HG02571 (cell line): Measurements from ENCODE around the gene MZB1.
A peak's percentile ranks its signal among the peaks of the same experiment; 100 is the strongest.
"Not testable (repeated sequence)": the region's sequence is repeated elsewhere in the genome, so short reads cannot be mapped to it uniquely, and the experiment has no call there.

ENCODE experiments used
- ATAC-seq: cut with Tn5 transposase; IDR thresholded peaks from one replicate; pipeline ENCODE4 v1.9.1; 2021; ENCODE audit warnings: mild to moderate bottlenecking, moderate library complexity; ENCODE audit not compliant: unreplicated experiment

Gene MZB1

DNA sequence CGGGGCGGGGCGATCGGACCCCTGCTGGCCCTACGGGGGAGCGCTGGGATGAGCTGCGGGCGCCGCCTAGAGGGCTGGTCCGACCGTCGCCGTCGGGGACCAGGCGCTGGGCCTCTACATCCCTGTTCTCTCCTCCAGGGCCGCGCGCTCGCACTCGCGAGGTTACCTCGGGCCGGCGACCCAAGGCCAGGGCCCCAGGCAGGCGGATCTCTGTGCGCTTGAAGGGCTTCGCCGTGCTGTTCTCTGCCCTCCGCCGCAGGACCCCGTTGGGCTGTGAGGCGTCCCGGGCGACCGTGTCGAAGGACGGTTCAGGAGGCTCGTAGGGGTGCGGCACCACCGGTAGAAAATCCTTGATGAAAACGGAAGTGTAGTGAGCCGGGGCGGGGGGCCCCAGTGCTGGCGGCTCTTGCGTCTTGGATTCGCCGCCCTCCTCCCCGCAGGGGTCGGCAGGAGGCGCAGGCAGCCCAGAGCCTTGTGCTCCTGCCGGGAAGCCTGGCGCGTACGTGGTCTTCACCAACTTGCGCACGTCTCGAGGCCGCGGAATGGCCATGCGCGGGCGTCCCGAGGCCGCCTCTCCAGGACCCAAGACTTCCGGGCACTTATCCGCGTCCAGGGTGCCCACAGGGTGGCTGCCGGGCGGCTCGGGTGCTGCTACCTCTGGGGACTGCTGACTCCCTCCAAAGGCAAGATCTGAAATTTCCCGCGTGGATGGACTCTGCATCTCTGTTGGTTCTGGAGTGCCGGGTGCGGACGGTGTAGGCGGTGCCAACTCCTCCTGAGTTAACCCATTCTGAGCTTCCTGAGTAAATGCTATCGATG is 3.2 kb upstream of the MZB1 start:
- peak; percentile 44 for ATAC-seq

DNA sequence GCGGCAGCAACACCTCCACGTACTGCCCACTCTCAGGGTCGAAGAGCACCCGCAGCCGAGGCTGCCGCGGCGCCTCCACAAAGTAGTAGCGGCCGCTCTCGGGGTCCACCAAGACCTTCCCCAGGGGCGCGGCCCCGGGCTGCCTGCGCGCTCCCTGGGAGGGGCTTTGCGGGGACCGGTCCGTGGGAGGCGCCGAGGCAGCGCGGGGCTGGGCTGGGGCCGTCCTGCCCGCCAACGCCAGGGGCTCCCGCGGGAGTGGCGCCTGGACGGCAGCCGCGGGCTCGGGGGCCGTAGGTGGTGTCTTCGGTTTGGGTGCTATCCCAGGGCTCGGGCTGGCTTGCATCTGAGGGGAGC is 2.6 kb upstream of the MZB1 start:
- no peak for ATAC-seq

DNA sequence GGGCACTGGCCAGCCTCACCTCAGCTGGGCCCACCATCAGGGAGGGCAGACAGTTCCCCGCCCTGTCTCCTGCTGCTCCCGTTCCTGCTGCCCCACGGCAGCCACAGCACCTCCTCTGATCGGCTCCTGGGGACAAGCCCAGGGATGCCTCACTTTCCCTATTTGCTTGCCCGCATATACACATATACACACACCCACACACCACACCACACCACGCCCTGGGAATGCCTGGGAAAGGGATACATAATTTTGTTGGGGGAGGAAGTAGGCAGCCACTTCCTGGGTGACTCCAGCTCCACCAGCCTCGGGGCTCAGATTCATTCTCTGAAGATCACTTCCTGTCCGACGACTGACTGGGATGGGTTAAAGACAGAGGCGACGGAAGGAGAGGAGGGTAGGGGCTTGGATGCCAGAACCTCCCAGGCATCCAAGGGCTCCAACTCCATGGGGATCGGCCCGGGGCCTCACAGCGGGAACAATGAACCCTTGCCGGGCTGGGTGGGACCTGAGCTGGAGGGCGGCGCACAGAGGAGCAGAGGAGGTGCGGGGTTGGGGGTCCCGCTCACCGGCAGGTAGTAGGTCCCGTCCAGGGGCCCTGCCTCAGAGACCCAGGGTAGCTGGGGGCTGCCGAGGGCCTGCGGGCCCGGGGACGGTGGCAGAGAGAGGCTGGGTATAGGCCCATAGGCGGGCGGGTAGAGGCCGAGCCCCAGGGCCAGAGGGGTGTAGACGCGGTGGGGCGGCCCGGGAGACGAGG is 2.0 kb upstream of the MZB1 start:
- ATAC-seq, result peak; percentile 1

DNA sequence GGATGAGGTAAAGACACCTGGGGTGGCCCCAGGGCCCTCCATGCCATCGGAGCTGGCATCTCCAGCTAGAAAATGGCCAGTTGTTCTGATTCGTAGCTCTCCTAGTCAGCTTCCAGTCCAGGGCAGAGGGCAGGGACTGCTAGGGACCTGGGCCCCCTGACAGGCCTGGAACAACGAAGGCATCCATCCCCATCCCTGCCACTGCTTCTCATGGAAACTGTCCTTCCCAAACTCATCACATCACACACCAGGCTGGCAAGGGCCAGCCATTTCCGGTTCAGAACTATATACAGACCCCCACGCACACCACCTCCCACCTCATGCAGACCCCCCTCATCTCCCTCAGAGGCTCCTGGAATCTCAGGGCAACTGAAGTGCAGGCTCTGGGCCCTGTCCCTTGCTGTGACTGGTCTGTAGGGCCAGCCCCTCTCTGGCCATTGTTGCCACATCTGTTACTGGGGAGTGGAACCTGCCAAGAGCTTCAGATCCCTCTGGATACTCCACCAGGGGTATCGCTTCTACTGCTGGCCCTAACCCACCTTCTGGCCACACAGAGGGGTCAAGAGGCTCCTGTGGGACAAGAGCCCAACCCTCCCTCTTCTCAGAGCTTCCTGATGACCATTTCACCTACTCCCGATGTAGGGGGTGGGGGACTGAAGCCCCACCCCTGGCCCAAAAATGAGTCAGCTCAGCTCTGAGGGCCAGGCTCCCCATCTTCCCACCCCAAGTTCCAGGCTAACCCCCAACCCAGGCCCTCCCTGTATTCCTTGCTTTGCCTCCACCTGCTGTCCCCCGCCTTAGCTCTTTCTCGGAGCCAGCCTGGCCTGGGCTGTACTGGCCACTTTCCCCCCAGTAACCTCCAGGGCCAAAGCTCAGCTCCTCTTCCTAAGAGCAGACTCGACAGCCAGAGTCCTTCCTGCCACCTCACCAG is 1.2 kb upstream of the MZB1 start:
- no peak for ATAC-seq

DNA sequence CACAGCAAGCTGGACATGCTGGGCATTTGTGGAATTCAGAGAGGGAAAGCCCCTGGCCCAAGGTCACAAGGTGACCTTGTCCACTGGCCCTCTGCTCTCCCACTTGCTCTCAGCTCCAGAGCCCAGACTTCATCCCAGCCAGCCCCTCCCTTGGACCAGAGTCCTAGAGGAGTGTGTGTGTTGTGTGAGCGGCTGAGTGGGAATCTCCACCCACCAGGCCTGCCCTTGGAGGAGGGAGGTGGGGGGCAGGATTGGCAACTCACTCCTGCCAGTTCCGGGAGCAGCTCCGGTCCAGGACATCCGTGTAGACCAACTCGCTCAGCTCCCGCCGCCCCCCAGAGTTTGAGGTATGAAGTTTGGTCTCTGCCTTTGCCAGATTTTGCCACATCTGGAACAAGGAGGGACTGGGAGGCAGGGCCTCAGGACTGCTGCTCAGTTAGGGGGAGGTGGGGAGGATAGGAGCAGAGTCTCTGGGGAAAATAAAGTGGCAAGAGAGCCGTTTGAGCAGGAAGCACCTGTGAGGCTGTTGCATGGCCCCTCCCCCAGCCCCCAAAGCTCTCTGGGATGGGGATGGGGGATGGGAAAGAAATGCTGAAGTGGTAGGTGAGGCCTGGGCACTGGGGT is 1.4 kb downstream of the MZB1 start:
- no peak for ATAC-seq

DNA sequence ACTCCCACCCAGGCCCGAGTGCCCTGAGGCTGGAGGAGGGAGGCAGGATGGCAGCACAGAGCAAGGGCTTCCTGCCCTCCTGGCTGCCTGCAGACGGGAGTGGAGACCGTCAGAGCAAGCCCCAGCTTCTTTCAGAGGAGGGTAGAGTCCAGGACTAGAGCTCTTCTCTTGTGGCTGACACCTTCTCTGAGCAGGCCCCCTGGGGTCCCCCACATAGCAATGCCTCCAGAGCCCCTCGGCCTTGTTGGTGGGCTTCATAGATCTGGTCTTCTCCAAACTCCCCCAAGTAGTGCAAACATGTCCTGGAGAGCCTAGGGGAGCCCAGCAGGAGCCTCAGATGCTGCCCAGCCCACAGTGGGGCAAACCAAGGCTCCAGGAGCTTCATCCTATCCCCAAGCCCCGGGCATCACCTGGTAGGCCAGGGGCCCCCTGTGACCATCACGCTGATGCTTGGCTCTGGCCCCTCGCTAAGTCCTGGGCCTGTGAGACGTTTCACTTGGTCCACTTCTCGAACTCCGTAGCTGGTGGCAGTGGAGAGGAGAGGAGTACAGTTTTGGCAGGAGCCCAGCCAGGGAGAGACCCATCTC is 2.0 kb downstream of the MZB1 start:
- no peak for ATAC-seq

DNA sequence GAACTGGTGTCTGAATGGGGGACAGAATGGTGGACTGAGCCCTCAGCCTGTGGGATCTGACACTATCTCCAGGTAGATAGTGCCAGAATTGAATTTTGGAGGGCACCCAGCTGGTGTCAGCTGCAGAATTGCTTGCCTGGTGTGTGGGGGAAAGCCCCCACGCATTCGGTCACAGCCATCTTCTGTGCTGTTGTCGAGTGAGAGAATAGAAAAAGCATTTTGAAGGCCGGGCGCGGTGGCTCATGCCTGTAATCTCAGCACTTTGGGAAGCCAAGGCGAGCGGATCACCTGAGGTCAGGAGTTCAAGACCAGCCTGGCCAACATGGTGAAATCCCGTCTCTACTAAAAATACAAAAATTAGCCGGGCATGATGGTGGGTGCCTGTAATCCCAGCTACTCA is 2.8 kb downstream of the MZB1 start:
- not testable (repeated sequence) for ATAC-seq

DNA sequence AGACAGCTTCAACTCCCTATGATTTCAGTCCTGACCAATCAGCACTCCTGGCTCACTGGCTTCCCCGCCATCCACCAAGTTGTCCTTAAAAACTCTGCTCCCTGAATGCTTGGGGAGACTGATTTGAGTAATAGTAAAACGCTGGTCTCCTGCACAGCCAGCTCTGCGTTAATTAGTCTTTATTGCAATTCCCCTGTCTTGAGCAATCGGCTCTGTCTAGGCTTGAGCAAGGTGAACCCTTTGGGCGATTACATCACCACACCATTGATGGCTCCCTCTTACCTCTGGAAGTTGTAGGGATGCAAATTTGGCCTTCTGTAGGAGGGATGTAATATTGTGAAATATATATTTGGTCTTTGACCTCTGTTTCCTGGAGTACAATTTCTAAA is 3.7 kb downstream of the MZB1 start:
- no peak for ATAC-seq

DNA sequence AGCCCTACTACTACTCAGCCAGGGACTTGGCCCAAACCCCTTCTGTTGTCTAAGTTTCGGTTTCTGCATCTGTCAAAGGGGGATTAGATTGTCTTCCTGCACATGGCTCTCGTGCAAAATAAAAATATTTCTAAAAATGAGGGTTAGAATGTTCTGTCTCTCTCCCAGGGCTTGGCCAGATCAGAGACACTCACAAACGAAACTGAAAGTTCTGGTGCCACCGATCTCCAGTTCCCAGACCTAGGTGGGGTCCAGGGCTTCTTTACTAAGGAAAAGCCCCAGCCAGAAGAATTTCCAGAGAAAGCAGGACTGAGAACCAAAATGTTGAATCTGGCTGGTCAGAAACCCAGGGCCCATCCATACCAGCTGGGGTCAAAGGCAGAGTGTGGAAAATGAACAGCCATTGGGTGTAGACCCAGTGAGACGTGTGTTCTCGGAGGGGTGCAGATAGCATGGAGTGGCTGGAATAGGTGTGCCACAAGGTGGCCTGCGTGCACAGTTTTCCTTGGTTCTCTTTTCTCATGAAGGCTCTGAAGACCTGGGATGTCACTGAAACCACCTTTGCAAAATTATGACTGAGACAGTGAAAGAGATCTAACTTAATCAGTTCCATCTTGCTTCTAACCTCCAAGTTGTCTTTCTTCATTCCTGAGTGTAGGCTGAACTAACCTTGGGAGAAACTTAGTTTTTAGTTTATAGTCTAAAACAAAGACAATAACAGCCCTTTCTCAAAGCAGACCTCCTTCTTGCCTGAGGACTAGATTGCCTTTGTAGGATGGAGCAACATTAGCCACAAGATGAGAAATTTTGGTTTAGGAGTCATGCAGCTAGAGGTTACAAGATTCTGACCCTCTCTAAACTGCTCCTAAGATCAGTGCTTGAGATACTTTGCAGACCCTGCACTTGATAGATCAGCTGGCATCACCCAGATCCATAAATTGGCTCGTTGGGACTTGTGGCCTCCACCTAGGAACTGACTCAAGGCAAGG is 4.4 kb downstream of the MZB1 start:
- ATAC-seq, result no peak

DNA sequence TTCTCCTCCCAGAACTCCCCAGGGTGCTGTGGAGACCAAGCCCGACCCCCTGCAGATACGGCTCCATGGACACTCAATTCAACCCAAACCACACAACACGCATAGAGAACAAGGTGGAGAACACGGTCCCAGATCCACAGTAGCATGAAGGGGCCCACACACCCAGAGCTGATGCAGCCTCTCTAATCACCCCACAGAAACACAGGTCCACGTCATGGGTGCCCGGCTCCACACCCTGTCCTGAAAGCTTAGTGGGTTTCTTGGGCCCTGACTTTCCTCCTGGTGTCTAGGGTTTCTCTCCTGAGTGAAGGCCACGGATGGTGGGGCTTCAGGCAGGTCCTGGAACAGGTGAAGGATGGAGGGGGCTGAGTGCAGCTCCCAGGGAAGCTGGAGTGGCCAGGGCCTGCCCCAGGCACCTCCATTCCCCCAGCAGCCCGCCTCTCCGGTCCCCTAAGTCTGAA is 5.1 kb downstream of the MZB1 start:
- no peak for ATAC-seq

DNA sequence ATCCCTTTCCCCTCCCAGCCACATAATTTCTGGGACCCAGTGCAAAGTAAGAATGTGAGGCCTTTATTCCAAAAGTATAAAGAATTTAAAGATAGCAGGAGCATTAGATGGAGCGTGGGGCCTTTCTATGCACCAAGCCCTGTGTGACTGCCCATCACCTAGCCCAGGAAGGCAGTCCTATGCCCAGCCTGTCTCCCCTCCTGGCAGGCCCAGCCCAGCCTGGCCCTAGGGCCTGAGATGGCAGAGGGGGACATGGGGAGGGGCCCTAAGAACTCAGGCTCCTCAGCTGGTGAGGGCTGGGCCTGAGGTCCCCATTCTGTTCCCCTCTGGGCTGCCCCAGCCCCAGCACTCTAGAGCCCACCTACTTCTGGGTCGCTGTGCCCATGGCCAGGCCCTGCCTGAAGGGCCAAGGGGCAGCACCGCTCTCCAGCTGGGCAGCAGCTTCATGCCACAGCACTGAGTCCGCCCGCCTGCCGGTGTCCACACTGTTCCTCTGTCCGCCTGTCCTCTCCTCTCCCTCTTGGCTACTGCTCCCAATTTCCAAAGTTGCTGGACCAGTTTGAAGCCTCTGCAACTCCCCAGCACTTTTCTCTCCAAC is 5.6 kb downstream of the MZB1 start:
- no peak for ATAC-seq

DNA sequence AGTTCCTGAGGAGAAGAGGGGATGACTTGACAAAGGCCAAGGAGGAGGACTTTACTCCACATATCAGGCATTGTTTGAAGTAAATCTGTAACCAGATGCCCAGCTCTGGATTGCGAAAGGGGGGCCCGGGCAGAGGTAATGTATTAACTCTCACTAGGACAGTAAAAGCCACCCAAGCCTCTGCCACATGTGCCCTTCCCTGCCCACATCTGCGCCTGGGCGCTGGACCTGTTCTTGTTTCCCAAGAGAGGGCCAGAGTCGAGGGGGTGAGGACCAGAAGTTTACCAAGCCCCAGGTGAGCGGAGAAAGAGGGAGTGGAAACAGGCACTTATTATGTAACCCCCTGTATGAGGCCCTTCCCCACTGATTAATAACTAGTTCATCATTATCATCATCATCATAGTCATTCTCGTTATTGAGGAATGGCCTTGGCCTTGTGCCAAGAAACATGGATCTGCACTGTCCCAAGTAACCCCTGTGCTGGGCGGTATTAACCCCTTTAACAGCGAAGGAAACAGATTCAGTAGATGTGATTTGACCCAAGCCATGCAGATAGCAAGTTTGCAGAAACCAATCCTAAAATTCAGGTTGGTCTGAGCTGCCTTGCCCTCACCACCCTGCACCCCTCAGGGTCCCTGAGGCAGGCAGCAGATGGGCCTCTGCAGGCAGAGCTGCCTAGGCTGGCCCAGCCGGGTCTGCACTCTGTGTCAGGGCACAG is 6.3 kb downstream of the MZB1 start, which contains the start of gene SLC23A1:
Gene SLC23A1, minus strand, starts transcription at position 23 of the 718 bp plus-strand sequence. CDS start 44 bp downstream, outside the sequence.
- no peak for ATAC-seq

DNA sequence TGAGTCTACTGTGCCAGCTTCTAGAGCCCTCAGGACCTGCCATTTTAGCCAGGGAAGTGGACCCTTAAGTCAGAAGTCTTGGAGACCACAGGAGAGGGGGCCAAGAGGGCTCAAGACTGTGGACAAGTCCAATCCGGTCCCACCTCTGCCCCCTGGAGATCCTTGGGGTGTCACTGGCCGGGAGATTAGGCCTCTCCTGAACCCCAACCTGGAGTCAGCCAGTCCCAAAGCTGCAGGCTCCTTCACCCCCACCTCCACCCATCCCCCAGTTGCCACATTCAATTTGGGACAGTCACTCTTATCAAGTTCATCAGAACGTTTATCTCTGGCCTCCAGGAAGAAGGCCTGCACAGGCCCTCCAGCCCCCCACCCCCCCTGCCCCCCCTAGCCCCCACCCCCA is 6.9 kb downstream of the MZB1 start:
- ATAC-seq, result no peak

DNA sequence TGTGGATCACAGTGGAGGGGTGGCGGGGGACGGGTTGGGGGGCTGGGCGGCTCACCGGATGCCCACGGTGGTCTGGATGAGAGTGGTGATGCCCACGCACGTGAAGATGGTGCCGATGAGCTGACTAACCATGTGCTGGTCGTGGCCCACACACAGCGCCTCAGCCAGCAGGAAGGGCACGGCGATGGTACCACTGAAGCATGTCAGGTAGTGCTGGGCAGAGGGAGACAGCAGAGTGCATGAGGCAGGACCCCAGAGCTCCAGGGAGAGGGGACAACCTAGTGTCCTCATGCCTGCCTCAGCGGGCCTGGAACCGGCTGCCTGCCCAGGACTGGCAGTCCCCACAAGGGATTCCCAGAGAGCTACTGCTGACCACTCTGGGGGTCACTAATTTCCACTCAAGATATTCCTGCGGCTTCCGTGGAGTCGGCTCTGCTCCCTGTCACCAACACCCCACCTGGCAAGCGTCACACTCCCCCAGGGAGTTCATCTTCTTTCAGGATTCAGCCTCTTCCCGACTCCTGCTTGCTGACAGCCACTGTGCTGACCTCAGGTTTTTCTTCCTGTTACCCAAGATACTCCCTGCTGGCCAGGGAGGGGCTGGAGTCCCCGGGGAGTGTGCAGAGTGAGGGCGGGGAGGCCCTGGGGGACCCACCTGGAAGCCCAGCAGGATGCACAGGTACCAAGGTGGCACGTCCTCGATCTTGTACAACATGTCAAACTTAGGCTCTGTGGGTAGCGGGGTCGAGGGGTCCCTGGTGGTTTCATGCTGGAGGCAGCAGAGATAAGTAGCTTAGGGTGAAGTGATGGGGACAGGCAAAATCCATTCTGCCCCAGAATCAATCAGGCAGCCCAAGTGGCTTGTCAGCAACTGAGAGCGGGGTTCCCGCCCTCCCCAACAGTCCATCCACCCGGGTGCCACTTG is 7.6 kb downstream of the MZB1 start:
- ATAC-seq, result no peak

DNA sequence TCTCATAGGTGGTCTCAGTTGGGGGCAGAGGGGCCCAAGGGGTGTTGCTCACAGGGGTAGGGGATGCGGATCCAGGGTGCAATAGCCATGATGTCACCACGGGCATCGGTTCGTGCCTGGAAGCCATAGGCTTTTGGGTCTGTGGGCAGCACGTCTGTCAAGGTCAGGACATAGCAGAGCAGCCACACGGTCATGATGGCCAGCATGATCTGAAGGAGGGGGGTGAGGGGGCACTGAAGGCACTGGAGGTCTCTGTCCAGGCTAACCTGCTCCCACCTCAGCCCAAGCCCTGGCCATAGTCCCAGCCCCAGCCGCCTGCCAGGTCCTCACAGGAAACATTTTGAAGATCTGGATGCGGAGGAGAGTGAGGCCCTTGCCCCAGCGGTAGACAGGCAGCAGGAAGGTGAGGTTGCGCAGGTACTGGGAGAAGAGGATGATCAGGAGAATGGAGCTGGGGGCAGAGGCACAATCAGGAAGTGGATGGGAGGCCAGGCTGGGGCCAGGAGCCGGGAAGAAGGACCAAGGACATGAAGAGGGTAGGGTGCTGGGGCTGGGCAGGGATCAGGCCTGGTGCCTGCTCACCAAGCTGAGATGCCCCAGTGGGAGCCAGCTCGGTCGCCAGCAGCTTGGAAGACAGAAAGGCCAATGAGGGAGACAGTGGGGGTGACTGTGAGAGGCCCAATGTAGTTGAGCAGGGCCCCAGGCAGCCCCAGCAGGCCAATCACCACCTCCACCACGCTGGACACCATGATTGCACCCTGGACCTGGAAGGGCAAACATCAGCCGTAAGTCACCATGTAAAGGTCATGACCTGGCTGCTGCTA is 9.9 kb downstream of the MZB1 start:
- ATAC-seq, result no peak

DNA sequence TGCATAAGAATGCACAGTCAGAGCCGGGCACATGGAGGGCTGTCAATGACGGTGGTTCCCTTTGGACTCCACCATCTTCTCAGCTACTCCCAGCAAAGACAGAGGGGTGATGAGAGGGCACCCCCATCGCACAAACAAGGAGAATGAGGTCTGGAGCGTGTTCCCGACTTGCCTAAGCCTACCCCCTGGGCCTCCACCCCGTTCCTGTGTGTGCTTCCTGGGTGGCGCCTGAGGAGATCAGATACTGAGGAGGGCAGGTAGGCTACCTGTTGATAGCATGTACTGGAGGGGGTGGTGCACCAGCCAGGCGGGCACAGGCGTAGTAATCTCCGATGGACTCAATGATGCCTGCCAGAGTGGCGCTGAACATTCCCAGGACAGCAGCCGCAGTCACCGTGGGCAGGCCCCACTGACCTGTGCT is 10.8 kb downstream of the MZB1 start:
- no peak for ATAC-seq
